GM12878 (cell line): Measurements from ENCODE around the gene CD38.
A peak's percentile ranks its signal among the peaks of the same experiment; 100 is the strongest.

Experiments
- CTCF ChIP-seq, 3 experiments: IDR thresholded peaks in 2 of 3; conservative IDR thresholded peaks in 1 of 3; 2 replicates each; pipeline ENCODE4 v1.5.1; 2011; ENCODE audit warnings: low read depth in 3 of 3, low read length in 3 of 3, mild to moderate bottlenecking in 3 of 3, control low read depth in 2 of 3, moderate library complexity in 2 of 3, inconsistent platforms in 1 of 3, mixed read lengths in 1 of 3; ENCODE audit not compliant: control insufficient read depth in 2 of 3, insufficient read depth in 1 of 3; ENCODE audit errors: extremely low read depth in 1 of 3
- EP300 ChIP-seq, 2 experiments: fragments of 150-350 bp in 1 of 2; IDR thresholded peaks; 2 replicates each; pipeline ENCODE4 v1.6.1; 2011 to 2012; ENCODE audit warnings: low read depth in 2 of 2, low read length in 2 of 2, borderline replicate concordance in 1 of 2, improper control_type of control experiment in 1 of 2, inconsistent platforms in 1 of 2; ENCODE audit not compliant: control insufficient read depth in 1 of 2
- ETV6 ChIP-seq, 2 experiments: fragments of 450-650 bp in 1 of 2; IDR thresholded peaks in 1 of 2; conservative IDR thresholded peaks in 1 of 2; 2 replicates each; pipeline ENCODE4 v1.6.1; 2014; ENCODE audit warnings: antibody characterized with exemption in 1 of 2, borderline replicate concordance in 1 of 2, low read depth in 1 of 2, mild to moderate bottlenecking in 1 of 2, moderate library complexity in 1 of 2
- GABPA ChIP-seq: IDR thresholded peaks from 2 replicates; pipeline ENCODE4 v1.6.1; 2014; ENCODE audit warnings: antibody characterized with exemption, low read depth, mild to moderate bottlenecking, inconsistent platforms
- NR2C2 ChIP-seq: IDR thresholded peaks from 2 replicates; pipeline ENCODE4 v1.6.1; 2011; ENCODE audit warnings: borderline replicate concordance, low read depth; ENCODE audit not compliant: control insufficient read depth, insufficient read length
- NRF1 ChIP-seq: conservative IDR thresholded peaks from 2 replicates; pipeline ENCODE4 v1.6.1; 2011; ENCODE audit warnings: mild to moderate bottlenecking, low read depth, low read length, improper control_type of control experiment
- POLR2AphosphoS5 ChIP-seq: IDR thresholded peaks from 2 replicates; pipeline ENCODE4 v1.6.1; 2011; ENCODE audit warnings: mild to moderate bottlenecking, low read length, inconsistent platforms
- RAD21 ChIP-seq: IDR thresholded peaks from 2 replicates; pipeline ENCODE4 v1.6.1; 2011; ENCODE audit warnings: mild to moderate bottlenecking, low read depth, low read length, moderate library complexity; ENCODE audit not compliant: insufficient read depth
- TF ChIP-seq, protein P1 (sequence below): fragments of 450-650 bp; IDR thresholded peaks from 2 replicates; pipeline ENCODE4 v1.6.1; 2017; ENCODE audit warnings: mild to moderate bottlenecking, moderate library complexity
- TF ChIP-seq, protein P2 (sequence below): IDR thresholded peaks from 2 replicates; pipeline ENCODE4 v1.6.1; 2011; ENCODE audit warnings: mild to moderate bottlenecking, low read depth, low read length, moderate library complexity; ENCODE audit not compliant: insufficient replicate concordance

DNA sequence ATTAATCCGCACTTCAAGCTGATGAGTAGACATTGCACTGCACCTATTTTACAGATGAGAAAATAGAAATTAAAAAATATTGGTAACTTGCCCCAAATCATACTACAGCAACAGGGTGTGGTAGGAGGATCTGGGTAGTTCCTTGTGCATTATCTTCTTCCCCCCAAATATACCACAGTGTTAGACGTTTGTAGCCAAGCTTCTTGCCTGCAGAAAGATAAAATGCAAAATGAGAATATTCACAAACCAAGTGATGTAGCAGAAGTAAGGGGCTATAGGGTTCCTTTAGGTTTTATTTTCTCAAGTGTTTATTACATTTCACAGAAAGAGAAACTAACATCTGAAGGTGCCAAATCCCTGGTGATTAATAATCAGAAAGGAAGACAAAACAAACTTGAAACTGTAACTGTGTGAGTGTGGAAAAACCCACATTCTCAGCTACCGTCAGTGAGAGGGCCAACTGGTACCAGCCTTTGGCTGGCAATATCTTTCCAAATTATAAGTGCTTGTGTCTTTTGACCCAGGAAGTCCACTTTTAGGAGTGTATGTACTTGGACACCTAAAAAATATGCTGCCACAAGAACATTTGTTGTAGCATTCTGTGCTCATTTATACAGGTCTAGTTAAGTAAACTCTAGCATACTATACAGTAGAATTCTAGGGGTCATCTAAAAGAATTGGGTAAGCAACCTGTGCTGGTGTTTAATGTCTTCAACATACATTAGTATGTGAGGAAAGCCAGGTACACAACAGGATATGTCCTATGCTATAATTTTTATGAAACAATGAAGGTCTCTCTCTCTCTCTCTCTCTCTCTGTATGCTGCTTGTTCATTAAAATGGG is 6.7 kb upstream of the CD38 start:
- TF ChIP-seq CTCF (IDR thresholded peaks at IDR 0.05 in 2 of 3, conservative IDR thresholded peaks at IDR 0.05 in 1 of 3; ENCODE audit: control insufficient read depth in 2 of 3, extremely low read depth in 1 of 3, insufficient read depth in 1 of 3, low read depth in 3 of 3, low read length in 3 of 3) (no peak), POLR2AphosphoS5 (no peak), EP300 (IDR thresholded peaks at IDR 0.05; ENCODE audit: borderline replicate concordance in 1 of 2, control insufficient read depth in 1 of 2, low read depth in 2 of 2, low read length in 2 of 2) (peak; percentile 70 to 74; a peak in 2 of 4 replicates), GABPA (no peak), RAD21 (no peak), NRF1 (no peak), NR2C2 (no peak), ETV6 (conservative IDR thresholded peaks at IDR 0.05 in 1 of 2, IDR thresholded peaks at IDR 0.05 in 1 of 2; ENCODE audit: borderline replicate concordance in 1 of 2, low read depth in 1 of 2) (peak in 1 of 2 experiments; percentile 73; a peak in 1 of 4 replicates)
- TF ChIP-seq, protein P1, sequence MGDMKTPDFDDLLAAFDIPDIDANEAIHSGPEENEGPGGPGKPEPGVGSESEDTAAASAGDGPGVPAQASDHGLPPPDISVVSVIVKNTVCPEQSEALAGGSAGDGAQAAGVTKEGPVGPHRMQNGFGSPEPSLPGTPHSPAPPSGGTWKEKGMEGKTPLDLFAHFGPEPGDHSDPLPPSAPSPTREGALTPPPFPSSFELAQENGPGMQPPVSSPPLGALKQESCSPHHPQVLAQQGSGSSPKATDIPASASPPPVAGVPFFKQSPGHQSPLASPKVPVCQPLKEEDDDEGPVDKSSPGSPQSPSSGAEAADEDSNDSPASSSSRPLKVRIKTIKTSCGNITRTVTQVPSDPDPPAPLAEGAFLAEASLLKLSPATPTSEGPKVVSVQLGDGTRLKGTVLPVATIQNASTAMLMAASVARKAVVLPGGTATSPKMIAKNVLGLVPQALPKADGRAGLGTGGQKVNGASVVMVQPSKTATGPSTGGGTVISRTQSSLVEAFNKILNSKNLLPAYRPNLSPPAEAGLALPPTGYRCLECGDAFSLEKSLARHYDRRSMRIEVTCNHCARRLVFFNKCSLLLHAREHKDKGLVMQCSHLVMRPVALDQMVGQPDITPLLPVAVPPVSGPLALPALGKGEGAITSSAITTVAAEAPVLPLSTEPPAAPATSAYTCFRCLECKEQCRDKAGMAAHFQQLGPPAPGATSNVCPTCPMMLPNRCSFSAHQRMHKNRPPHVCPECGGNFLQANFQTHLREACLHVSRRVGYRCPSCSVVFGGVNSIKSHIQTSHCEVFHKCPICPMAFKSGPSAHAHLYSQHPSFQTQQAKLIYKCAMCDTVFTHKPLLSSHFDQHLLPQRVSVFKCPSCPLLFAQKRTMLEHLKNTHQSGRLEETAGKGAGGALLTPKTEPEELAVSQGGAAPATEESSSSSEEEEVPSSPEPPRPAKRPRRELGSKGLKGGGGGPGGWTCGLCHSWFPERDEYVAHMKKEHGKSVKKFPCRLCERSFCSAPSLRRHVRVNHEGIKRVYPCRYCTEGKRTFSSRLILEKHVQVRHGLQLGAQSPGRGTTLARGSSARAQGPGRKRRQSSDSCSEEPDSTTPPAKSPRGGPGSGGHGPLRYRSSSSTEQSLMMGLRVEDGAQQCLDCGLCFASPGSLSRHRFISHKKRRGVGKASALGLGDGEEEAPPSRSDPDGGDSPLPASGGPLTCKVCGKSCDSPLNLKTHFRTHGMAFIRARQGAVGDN, result no peak
- TF ChIP-seq, protein P2, sequence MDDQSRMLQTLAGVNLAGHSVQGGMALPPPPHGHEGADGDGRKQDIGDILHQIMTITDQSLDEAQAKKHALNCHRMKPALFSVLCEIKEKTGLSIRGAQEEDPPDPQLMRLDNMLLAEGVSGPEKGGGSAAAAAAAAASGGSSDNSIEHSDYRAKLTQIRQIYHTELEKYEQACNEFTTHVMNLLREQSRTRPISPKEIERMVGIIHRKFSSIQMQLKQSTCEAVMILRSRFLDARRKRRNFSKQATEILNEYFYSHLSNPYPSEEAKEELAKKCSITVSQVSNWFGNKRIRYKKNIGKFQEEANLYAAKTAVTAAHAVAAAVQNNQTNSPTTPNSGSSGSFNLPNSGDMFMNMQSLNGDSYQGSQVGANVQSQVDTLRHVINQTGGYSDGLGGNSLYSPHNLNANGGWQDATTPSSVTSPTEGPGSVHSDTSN, result no peak
